ENCODE results near the gene KLHDC10.
"Not testable (repeated sequence)": the region's sequence is repeated elsewhere in the genome, so short reads cannot be mapped to it uniquely, and the experiment has no call there.

The KLHDC10 gene, protein sequence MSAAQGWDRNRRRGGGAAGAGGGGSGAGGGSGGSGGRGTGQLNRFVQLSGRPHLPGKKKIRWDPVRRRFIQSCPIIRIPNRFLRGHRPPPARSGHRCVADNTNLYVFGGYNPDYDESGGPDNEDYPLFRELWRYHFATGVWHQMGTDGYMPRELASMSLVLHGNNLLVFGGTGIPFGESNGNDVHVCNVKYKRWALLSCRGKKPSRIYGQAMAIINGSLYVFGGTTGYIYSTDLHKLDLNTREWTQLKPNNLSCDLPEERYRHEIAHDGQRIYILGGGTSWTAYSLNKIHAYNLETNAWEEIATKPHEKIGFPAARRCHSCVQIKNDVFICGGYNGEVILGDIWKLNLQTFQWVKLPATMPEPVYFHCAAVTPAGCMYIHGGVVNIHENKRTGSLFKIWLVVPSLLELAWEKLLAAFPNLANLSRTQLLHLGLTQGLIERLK

DNA sequence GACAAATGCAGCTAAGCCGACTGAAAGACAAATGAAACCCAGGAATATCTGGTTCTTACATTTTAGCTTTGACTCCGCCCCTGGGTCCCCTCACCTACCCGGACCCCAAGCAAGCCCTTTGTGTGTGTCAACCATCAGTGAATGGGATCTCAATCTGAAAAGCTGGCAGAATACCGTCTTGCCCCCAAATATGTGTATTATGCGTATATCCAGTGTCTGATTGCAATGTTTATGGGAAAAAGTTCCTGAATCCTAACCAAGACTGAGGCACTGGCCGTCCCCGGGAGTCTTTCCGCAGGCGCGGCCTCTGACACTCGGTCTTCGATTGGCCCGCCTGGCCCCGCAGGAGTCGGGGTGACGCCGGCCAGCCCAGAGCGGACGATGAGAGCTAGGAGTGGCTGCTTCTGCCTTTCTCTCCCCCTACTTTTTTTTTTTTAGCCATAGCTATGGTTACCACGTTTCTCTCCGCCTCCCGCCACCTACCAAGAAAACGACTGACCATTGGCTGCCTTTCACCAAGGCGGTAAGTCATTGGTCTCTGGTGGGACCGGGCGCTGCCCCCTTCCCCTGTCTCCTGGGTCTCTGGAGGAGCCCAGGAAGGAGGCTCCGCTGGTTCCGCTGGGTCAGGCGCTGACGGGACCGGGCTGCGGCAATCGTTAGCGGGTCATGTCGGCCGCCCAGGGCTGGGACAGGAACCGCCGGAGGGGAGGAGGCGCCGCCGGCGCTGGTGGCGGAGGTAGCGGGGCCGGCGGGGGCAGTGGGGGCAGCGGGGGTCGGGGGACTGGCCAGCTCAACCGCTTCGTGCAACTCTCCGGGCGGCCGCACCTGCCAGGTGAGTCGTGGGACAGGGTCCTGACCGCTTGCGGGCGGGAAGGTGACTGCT, at the start of gene KLHDC10:
KLHDC10 (plus strand) TSS at position 557 of the 883 bp plus-strand sequence; CDS start at position 667, 110 bp downstream.
- H3K36me3 Mint-ChIP-seq (ENCODE audit: insufficient read depth), result peaks cover 16% of the 10 kb centered on the region
- no peaks in the 10 kb centered on the region for H3K27me3 Mint-ChIP-seq
- H3K4me1 Mint-ChIP-seq, result peaks cover 46% of the 10 kb centered on the region
- H3K4me3 Mint-ChIP-seq, result peak within 1 kb of the TSS; percentile 87
- ATAC-seq (replicated peaks; ENCODE audit: extremely low read depth, poor library complexity, severe bottlenecking) (peak; percentile 94), DNase-seq (ENCODE audit: low spot score in 2 of 2) (peak; percentile 95 to 97)
- no peaks in the 10 kb centered on the region for H3K9me3 Mint-ChIP-seq
- H3K27ac Mint-ChIP-seq (ENCODE audit: low read depth), result peak within 1 kb of the TSS; percentile 97

DNA sequence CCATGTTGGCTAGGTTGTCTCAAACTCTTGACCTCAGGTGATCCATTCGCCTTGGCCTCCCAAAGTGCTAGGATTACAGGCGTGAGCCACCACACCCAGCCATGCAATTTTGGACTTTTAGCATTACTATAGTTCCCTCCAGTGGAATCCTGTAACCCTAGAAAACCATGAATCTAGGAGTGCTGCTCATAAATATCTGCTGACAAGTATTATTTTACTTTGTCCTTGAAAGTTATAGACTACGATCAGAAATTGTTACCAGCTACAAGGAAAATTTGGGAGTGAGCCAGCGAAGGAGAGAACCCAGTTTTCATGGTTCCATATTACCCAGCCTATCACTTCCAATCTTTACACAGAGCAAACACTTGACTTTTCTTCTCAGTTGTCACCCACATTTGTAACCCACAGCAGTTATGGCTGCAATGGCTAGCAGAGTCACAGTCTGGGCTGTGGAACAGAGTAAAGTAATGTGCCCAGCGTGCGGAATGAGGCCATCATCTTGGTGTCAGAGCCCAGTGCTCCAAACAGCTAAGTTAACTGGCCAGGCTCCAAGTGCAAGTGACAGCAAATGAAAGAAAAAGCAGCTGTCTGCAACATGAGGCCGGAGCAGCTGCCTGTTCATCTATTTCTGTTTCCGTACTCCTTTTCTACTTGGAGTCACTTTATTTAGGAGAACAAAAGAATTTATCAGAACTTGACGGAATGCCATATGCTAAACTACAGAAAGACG, 49.1 kb upstream of the KLHDC10 start:
- Mint-ChIP-seq H3K27me3 (no peaks in the 10 kb centered on the region), H3K4me3 (no peak overlapping the region), H3K9me3 (no peaks in the 10 kb centered on the region), H3K4me1 (no peaks in the 10 kb centered on the region), H3K27ac (ENCODE audit: low read depth) (no peak overlapping the region), H3K36me3 (ENCODE audit: insufficient read depth) (peaks cover 56% of the 10 kb centered on the region)
- ATAC-seq (replicated peaks; ENCODE audit: extremely low read depth, poor library complexity, severe bottlenecking) (no peak), DNase-seq (ENCODE audit: low spot score in 2 of 2) (no peak)

DNA sequence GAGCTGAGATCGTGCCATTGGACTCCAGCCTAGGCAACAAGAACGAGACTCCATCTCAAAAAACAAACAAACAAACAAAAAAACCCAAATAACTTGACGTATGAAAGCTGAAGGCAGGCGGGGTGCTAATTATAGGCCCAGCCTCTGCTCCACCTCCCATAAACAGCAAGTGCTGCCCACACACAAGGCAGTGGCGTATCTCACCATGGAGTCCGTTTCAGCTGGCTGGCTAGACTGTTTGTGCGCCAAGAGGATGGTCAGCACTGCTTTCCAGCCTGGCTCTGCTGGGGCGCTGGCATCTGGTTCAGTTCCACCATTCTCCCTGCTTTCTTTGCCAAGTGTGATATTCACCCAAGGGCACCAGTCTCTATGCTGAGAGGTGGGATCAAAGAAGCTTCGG, 48.2 kb upstream of the KLHDC10 start:
- H3K9me3 Mint-ChIP-seq, result no peaks in the 10 kb centered on the region
- no peak overlapping the region for H3K27ac Mint-ChIP-seq (ENCODE audit: low read depth)
- ATAC-seq (replicated peaks; ENCODE audit: extremely low read depth, poor library complexity, severe bottlenecking), result no peak
- no peaks in the 10 kb centered on the region for H3K4me1 Mint-ChIP-seq
- H3K36me3 Mint-ChIP-seq (ENCODE audit: insufficient read depth), result peaks cover 62% of the 10 kb centered on the region
- no peak overlapping the region for H3K4me3 Mint-ChIP-seq
- no peak for DNase-seq (ENCODE audit: low spot score in 2 of 2)
- H3K27me3 Mint-ChIP-seq, result no peaks in the 10 kb centered on the region

DNA sequence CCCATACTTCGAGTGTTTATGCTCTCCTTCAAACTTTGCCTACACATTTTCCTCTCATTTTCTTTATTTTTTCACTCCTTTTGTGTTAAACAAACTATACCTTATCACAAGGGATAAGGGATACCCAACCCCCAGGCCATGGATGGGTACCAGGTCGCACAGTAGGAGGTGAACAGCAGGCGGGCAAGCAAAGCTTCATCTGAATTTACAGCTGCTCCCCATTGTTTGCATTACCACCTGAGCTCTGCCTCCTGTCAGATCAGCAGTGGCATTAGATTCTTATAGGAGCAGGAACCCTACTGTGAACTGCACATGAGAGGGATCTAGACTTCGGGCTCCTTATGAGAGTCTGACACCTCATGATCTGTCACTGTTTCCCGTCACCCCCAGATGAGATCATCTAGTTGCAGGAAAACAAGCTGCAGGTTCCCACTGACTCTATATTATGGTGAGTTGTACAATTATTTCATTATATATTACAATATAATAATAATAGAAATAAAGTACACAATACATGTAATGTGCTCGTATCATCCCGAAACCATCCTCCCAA, 47.6 kb upstream of the KLHDC10 start:
- Mint-ChIP-seq H3K9me3 (no peaks in the 10 kb centered on the region), H3K4me3 (no peak overlapping the region), H3K4me1 (no peaks in the 10 kb centered on the region), H3K27ac (ENCODE audit: low read depth) (no peak overlapping the region), H3K36me3 (ENCODE audit: insufficient read depth) (peaks cover 64% of the 10 kb centered on the region), H3K27me3 (no peaks in the 10 kb centered on the region)
- no peak for ATAC-seq (replicated peaks; ENCODE audit: extremely low read depth, poor library complexity, severe bottlenecking)
- DNase-seq (ENCODE audit: low spot score in 2 of 2), result no peak

DNA sequence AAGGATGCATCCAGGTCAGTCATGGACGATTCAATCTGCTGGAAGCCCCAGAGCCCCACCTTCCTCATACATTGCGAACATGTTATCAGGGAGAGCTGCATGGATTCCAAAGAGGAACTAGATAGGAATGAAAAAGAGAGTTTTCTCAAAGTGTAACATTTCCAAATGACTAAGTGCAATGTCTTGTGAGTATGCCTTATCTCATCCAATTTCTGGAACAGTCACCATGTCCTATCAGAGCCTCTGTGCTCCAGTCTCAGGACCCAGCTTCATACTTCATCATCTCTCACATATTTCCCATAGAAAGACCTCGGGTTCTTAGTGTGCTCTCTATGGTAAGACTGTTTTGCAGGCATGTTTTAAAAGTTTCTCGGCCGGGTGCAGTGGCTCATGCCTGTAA, 45.9 kb upstream of the KLHDC10 start:
- H3K4me1 Mint-ChIP-seq, result no peaks in the 10 kb centered on the region
- H3K27me3 Mint-ChIP-seq, result no peaks in the 10 kb centered on the region
- ATAC-seq (replicated peaks; ENCODE audit: extremely low read depth, poor library complexity, severe bottlenecking), result no peak
- no peak overlapping the region for H3K27ac Mint-ChIP-seq (ENCODE audit: low read depth)
- H3K9me3 Mint-ChIP-seq, result no peaks in the 10 kb centered on the region
- no peak overlapping the region for H3K4me3 Mint-ChIP-seq
- DNase-seq (ENCODE audit: low spot score in 2 of 2), result no peak
- peaks cover 67% of the 10 kb centered on the region for H3K36me3 Mint-ChIP-seq (ENCODE audit: insufficient read depth)

DNA sequence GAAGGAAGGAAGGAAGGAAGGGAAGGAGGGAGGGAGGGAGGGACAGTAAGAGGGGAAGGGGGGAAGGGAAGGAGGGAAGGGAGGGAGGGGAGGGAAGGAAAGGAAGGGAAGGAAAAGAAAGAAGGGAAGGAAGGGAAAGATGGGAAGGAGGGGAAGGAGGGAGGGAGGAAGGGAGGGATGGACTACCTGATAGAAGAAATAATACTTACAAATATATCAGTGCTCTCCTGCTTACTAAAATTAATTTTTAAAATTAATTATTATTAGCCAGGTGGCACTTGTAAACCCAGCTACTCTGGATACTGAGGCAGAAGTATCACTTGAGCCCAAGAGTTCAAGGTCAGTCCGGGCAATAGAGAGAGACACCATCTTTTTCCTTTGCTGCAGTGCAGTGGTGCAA, 37.6 kb upstream of the KLHDC10 start:
- Mint-ChIP-seq H3K4me3 (no peak overlapping the region), H3K27ac (ENCODE audit: low read depth) (no peak overlapping the region), H3K27me3 (no peaks in the 10 kb centered on the region), H3K36me3 (ENCODE audit: insufficient read depth) (peaks cover 41% of the 10 kb centered on the region), H3K9me3 (no peaks in the 10 kb centered on the region), H3K4me1 (no peaks in the 10 kb centered on the region)
- ATAC-seq (replicated peaks; ENCODE audit: extremely low read depth, poor library complexity, severe bottlenecking) (no peak), DNase-seq (ENCODE audit: low spot score in 2 of 2) (no peak)

DNA sequence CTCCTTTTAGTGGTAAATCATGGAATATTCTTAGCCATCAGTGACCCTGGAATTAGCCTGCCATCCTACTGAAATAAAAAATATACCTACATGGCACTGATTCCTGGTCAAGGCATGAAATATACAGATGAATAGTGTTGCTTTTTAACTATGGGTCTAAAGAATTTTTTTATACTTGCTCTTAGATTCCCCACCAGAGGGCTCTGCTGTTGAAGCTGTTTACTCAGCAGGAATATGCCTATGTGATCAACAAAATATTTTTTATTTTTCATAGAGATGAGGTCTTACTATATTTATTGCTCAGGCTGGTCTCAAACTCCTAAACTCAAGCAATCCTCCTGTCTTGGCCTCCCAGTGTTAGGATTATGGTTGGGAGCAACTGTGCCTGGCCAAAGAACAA, 32.6 kb upstream of the KLHDC10 start:
- Mint-ChIP-seq H3K27ac (ENCODE audit: low read depth) (no peak overlapping the region), H3K9me3 (no peaks in the 10 kb centered on the region), H3K36me3 (ENCODE audit: insufficient read depth) (peaks cover 48% of the 10 kb centered on the region), H3K4me1 (no peaks in the 10 kb centered on the region), H3K4me3 (no peak overlapping the region), H3K27me3 (no peaks in the 10 kb centered on the region)
- ATAC-seq (replicated peaks; ENCODE audit: extremely low read depth, poor library complexity, severe bottlenecking) (no peak), DNase-seq (ENCODE audit: low spot score in 2 of 2) (no peak)

DNA sequence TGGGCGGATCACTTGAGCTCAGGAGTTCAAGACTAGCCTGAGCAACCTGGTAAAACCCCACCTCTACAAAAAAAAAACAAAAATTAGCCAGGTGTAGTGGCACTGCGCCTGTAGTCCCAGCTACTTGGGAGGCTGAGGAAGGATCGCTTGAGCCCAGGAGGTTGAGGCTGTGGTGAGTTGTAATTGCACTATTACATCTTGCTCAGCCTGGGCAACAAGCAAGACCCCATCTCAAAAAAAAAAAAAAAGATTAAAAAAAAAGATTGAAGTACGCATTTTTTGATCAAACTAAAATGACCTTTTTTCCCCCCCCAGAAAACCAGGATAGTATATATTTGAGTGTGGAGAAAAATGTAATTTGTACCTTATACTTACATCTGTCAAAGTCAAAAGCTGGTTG, 29.8 kb upstream of the KLHDC10 start:
- Mint-ChIP-seq H3K36me3 (ENCODE audit: insufficient read depth) (peaks cover 60% of the 10 kb centered on the region), H3K4me3 (no peak overlapping the region), H3K9me3 (no peaks in the 10 kb centered on the region), H3K27me3 (no peaks in the 10 kb centered on the region), H3K27ac (ENCODE audit: low read depth) (no peak overlapping the region), H3K4me1 (no peaks in the 10 kb centered on the region)
- ATAC-seq (replicated peaks; ENCODE audit: extremely low read depth, poor library complexity, severe bottlenecking) (no peak), DNase-seq (ENCODE audit: low spot score in 2 of 2) (no peak)

DNA sequence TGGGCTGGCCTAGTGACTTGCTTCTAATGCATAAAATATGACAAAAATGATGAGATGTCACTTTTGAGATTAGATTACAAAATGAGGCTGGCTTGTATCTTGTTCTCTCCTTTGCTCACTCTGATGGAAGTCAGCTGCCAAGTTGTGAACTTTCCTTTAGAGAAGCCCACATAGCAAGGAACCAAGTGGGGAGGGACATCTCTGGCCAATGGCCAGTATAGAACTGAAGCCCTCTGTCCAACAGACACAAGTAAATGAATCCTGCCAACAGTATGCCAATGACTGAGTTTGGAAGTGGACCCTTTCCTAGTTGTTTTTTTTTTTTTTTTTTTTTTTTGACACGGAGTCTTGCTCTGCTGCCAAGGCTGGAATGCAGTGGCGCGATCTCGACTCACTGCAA, 22.5 kb upstream of the KLHDC10 start:
- H3K36me3 Mint-ChIP-seq (ENCODE audit: insufficient read depth), result peaks cover 30% of the 10 kb centered on the region
- no peak overlapping the region for H3K4me3 Mint-ChIP-seq
- ATAC-seq (replicated peaks; ENCODE audit: extremely low read depth, poor library complexity, severe bottlenecking) (no peak), DNase-seq (ENCODE audit: low spot score in 2 of 2) (no peak)
- no peaks in the 10 kb centered on the region for H3K9me3 Mint-ChIP-seq
- peaks cover 9% of the 10 kb centered on the region for H3K4me1 Mint-ChIP-seq
- H3K27ac Mint-ChIP-seq (ENCODE audit: low read depth), result no peak overlapping the region
- no peaks in the 10 kb centered on the region for H3K27me3 Mint-ChIP-seq

DNA sequence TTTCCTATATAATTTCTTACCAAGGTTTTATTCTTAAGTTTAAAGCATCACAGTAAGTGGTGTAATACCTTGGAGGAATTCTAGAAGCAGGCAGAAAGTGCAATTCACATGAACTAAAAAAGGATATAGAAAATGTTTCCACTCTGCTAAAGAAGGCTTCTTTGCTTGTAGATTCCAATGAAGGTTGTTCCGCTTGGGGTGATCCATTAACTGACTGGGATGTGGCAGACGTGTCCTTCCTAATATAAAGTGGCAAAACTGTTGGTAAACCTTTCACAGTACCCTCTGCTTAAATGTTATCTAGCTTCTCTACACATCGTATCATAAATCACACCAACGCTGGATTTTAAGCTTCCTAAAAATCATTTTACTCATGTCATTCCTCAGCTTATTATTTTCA, 21.4 kb upstream of the KLHDC10 start:
- Mint-ChIP-seq H3K4me3 (no peak overlapping the region), H3K4me1 (peaks cover 9% of the 10 kb centered on the region), H3K27me3 (no peaks in the 10 kb centered on the region), H3K9me3 (no peaks in the 10 kb centered on the region), H3K27ac (ENCODE audit: low read depth) (no peak overlapping the region), H3K36me3 (ENCODE audit: insufficient read depth) (peaks cover 21% of the 10 kb centered on the region)
- no peak for ATAC-seq (replicated peaks; ENCODE audit: extremely low read depth, poor library complexity, severe bottlenecking)
- DNase-seq (ENCODE audit: low spot score in 2 of 2), result no peak

DNA sequence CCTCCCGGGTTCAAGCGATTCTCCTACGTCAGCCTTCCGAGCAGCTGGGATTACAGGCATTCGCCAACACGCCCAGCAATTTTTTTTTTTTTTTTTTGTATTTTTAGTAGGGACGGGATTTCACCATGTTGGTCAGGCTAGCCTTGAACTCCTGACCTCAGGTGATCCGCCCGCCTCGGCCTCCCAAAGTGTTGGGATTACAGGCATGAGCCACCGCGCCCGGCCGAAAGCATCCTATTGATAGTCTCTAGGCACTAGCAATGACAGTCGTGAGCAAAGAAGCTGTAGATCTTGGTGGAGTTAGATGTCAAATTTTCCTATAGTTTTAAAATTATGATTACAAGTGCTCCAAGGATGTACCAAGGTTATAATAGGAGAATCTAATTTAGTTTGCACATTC, 18.1 kb upstream of the KLHDC10 start:
- not testable (repeated sequence) for H3K4me3 Mint-ChIP-seq; DNase-seq (ENCODE audit: low spot score in 2 of 2); H3K27ac Mint-ChIP-seq (ENCODE audit: low read depth); H3K36me3 Mint-ChIP-seq (ENCODE audit: insufficient read depth); H3K9me3 Mint-ChIP-seq; H3K27me3 Mint-ChIP-seq; ATAC-seq (replicated peaks; ENCODE audit: extremely low read depth, poor library complexity, severe bottlenecking); H3K4me1 Mint-ChIP-seq

DNA sequence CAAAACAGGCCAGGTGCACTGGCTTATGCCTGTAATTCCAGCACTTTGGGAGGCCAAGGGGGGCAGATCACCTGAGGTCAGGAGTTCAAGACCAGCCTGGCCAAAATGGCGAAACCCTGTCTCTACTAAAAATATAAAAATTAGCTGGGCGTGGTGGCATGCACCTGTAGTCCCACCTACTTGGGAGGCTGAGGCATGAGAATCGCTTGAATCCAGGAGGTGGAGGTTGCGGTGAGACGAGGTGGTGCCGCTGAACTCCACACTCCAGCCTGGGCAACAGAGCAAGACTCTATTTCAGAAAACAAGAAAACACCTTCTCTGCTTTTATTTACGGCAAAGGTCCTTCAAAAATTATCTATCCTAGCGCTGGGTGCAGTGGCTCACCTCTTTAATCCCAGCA, 15.1 kb upstream of the KLHDC10 start:
- not testable (repeated sequence) for H3K9me3 Mint-ChIP-seq; H3K4me3 Mint-ChIP-seq; H3K27ac Mint-ChIP-seq (ENCODE audit: low read depth); DNase-seq (ENCODE audit: low spot score in 2 of 2); ATAC-seq (replicated peaks; ENCODE audit: extremely low read depth, poor library complexity, severe bottlenecking); H3K4me1 Mint-ChIP-seq; H3K36me3 Mint-ChIP-seq (ENCODE audit: insufficient read depth)
- H3K27me3 Mint-ChIP-seq, result peaks cover 11% of the 10 kb centered on the region
